Smooth muscle cell (in vitro differentiated cells): Measurements from ENCODE around the gene ACOT11. TPM values are rescaled to one million over a fixed set of nuclear protein-coding genes. Genes with fewer than 3 reads are reported as not detected.
"Not testable (repeated sequence)": the region's sequence is repeated elsewhere in the genome, so short reads cannot be mapped to it uniquely, and the experiment has no call there.

Experiments
- DNase-seq: peaks from one replicate; lab custom pipeline; 2025; ENCODE audit not compliant: unreplicated experiment; lab: John Stamatoyannopoulos, UW
- H2AFZ ChIP-seq: fragments of 200-600 bp; sonication (generic); 2 replicates; pipeline ENCODE4 v1.6.0; 2016; ENCODE audit warnings: antibody characterized with exemption, low read depth, mild to moderate bottlenecking
- H3F3A ChIP-seq: fragments of 200-600 bp; sonication (generic); 2 replicates; pipeline ENCODE4 v1.6.0; 2017; ENCODE audit warnings: antibody characterized with exemption, low read depth
- H3K27ac ChIP-seq: fragments of 200-600 bp; sonication (generic); 2 replicates; pipeline ENCODE4 v1.5.1; 2016; ENCODE audit warnings: low read depth, mild to moderate bottlenecking
- H3K27me3 ChIP-seq: fragments of 200-600 bp; sonication (generic); 2 replicates; pipeline ENCODE4 v1.6.1; 2016; ENCODE audit warnings: low read depth, mild to moderate bottlenecking
- H3K36me3 ChIP-seq: fragments of 200-600 bp; sonication (generic); 2 replicates; pipeline ENCODE4 v1.5.1; 2016; ENCODE audit warnings: low read depth
- H3K4me1 ChIP-seq: fragments of 200-600 bp; sonication (generic); 2 replicates; pipeline ENCODE4 v1.5.1; 2016; ENCODE audit warnings: low read depth
- H3K4me2 ChIP-seq: fragments of 200-600 bp; sonication (generic); 2 replicates; pipeline ENCODE4 v1.6.0; 2016; ENCODE audit warnings: mild to moderate bottlenecking
- H3K4me3 ChIP-seq: fragments of 200-600 bp; sonication (generic); 2 replicates; pipeline ENCODE4 v1.5.1; 2016; ENCODE audit warnings: mild to moderate bottlenecking
- H3K79me2 ChIP-seq: fragments of 200-600 bp; sonication (generic); 2 replicates; pipeline ENCODE4 v1.6.0; 2016; ENCODE audit warnings: low read depth, mild to moderate bottlenecking
- H3K9ac ChIP-seq: fragments of 200-600 bp; sonication (generic); 2 replicates; pipeline ENCODE4 v1.6.0; 2016; ENCODE audit warnings: low read depth
- H3K9me3 ChIP-seq: fragments of 200-600 bp; sonication (generic); replicated peaks from 2 replicates; pipeline ENCODE4 v1.5.1; 2016; ENCODE audit warnings: low read depth
- H4K20me1 ChIP-seq: fragments of 200-600 bp; sonication (generic); 2 replicates; pipeline ENCODE4 v1.6.0; 2016; ENCODE audit warnings: low read depth
- CTCF ChIP-seq: fragments of 200-600 bp; sonication (generic); IDR thresholded peaks from 2 replicates; pipeline ENCODE4 v1.5.1; 2017; ENCODE audit warnings: borderline replicate concordance, mild to moderate bottlenecking, antibody characterized with exemption; ENCODE audit not compliant: insufficient read depth, poor library complexity, severe bottlenecking
- WGBS: methylation state at CpG from one replicate; pipeline ENCODE4 v1.1.7; 2016; ENCODE audit warnings: low lambda C conversion rate; 5-methylcytosine and 5-hydroxymethylcytosine counted together
- polyA plus RNA-seq: library from polyadenylated mRNA; unstranded; fragments of >200 nt; fragmentation: Nextera tagmentation; extraction: Ambion mirVana; gene quantifications from 2 replicates; pipeline ENCODE4 v1.2.1, GENCODE V29; 2016
- total RNA-seq: library from RNA; depleted of rRNA; stranded (reverse); fragments of >200 nt; gene quantifications from 2 replicates; pipeline ENCODE4 v1.2.3, GENCODE V29; 2014

ACOT11 gene
- total and polyA plus RNA-seq, 2 experiments from 2014 or later: 1.6 to 4.8 TPM

GRCh38 chr1:54623216-54624007 is 75.4 kb downstream of the ACOT11 start, which contains the start of gene FAM151A:
Gene FAM151A, minus strand, starts transcription at chr1:54623525. Its CDS starts 130 bp downstream, at chr1:54623395.
- Histone ChIP-seq H3K27me3 (no peaks in the 10 kb centered on the region), H3K79me2 (no peaks in the 10 kb centered on the region), H3K9me3 (no peaks in the 10 kb centered on the region), H3K4me3 (no peak within 1 kb of the TSS), H3K4me1 (no peaks in the 10 kb centered on the region), H3K4me2 (no peak within 1 kb of the TSS), H3K36me3 (no peaks in the 10 kb centered on the region), H3K27ac (no peak within 1 kb of the TSS), H4K20me1 (no peaks in the 10 kb centered on the region), H2AFZ (no peak within 1 kb of the TSS), H3K9ac (no peak within 1 kb of the TSS), H3F3A (no peaks in the 10 kb centered on the region)
- DNase-seq: no peak
- 77% methylated on average over 18 of the region's 18 CpGs for WGBS
- TF ChIP-seq CTCF: no peak

GRCh38 chr1:54624466-54625464 is 76.7 kb downstream of the ACOT11 start:
- Histone ChIP-seq H3K36me3 (no peaks in the 10 kb centered on the region), H3K79me2 (no peaks in the 10 kb centered on the region), H3F3A (no peaks in the 10 kb centered on the region), H4K20me1 (no peaks in the 10 kb centered on the region), H3K4me3 (no peak overlapping the region), H3K9ac (no peak overlapping the region), H3K9me3 (no peaks in the 10 kb centered on the region), H3K4me2 (no peak overlapping the region), H2AFZ (no peak overlapping the region), H3K4me1 (no peaks in the 10 kb centered on the region), H3K27ac (no peak overlapping the region), H3K27me3 (no peaks in the 10 kb centered on the region)
- TF ChIP-seq CTCF: no peak
- 84% methylated on average over 8 of the region's 8 CpGs for whole genome bisulfite sequencing
- DNase-seq: no peak

DNA sequence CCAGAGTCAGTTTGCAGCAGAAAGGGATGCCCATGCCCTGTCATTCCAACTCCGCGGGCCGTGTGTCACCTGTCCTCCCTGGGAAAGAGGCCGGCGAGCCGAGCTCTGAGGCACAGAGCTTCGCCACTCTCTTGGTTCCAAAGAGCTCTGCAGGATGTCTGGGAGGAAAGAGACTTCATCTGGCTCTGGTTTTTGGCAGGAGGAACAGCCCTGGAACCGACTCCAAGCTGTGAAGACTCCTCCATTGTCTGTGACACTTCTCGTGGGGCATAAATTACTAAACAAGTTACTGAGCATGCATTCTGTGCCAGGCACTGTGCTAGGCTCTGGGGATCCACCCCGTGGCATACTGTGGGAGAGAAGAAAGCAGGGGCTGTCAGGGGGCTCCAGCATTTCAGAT is 79.2 kb downstream of the ACOT11 start:
- H3K36me3 ChIP-seq: no peaks in the 10 kb centered on the region
- no peaks in the 10 kb centered on the region for H3F3A ChIP-seq
- H3K27ac ChIP-seq: no peak overlapping the region
- no peak overlapping the region for H3K4me2 ChIP-seq
- no peaks in the 10 kb centered on the region for H4K20me1 ChIP-seq
- no peaks in the 10 kb centered on the region for H3K79me2 ChIP-seq
- H3K4me3 ChIP-seq: no peak overlapping the region
- no peak for DNase-seq
- 87% methylated on average over 10 of the region's 10 CpGs for WGBS
- no peaks in the 10 kb centered on the region for H3K9me3 ChIP-seq
- no peak overlapping the region for H2AFZ ChIP-seq
- no peak for TF ChIP-seq CTCF
- no peaks in the 10 kb centered on the region for H3K27me3 ChIP-seq
- no peaks in the 10 kb centered on the region for H3K4me1 ChIP-seq
- no peak overlapping the region for H3K9ac ChIP-seq

- WGBS: 94% methylated on average over 7 of the region's 7 CpGs
- H2AFZ ChIP-seq, H3K27me3 ChIP-seq, H3K4me3 ChIP-seq, DNase-seq, H4K20me1 ChIP-seq, H3K9ac ChIP-seq, H3K4me2 ChIP-seq, H3K36me3 ChIP-seq, H3K4me1 ChIP-seq, H3K79me2 ChIP-seq, H3K27ac ChIP-seq, H3F3A ChIP-seq, H3K9me3 ChIP-seq: not testable (repeated sequence)
Measured at GRCh38 chr1:54635804-54636203, 87.8 kb downstream of the ACOT11 start.

- 85% methylated on average over 14 of the region's 14 CpGs for WGBS
- H2AFZ ChIP-seq, H3K27ac ChIP-seq, H3K4me1 ChIP-seq, H3K36me3 ChIP-seq, H3K9ac ChIP-seq, H3K9me3 ChIP-seq, H3K27me3 ChIP-seq, DNase-seq, H3K79me2 ChIP-seq, H4K20me1 ChIP-seq, H3F3A ChIP-seq, H3K4me2 ChIP-seq, H3K4me3 ChIP-seq: not testable (repeated sequence)
Measured at GRCh38 chr1:54636461-54637446, 88.7 kb downstream of the ACOT11 start.
